ENCODE data around the gene SPOCK3.

Gene SPOCK3

DNA sequence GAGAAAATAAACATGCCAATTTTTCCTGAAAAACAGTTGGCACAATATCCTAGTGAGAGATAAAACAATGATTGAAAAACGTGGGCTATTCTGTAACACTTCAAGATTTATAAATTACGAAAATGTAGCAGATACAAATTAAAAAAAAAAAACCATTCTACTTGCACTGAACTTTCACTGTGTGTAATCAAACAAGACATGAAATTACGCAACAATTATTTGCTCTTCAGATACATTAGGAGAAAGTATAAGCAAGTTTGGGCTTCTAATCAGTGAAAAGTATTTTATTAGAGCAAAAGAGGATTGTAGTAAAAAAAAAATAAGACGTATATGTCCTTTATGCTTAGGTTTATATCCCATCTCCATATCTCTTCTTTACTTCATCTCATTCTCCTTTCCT, 320.4 kb downstream of the SPOCK3 start:
- Histone ChIP-seq H2AFZ (ENCODE audit: low read depth, low read length) (no peak overlapping the region), H3K79me2 (ENCODE audit: insufficient read depth, low read length) (no peaks in the 10 kb centered on the region), H3K27ac (ENCODE audit: low read length) (no peak overlapping the region), H3K4me2 (ENCODE audit: insufficient read depth, low read length) (no peak overlapping the region), H3K27me3 (ENCODE audit: insufficient read depth, low read length, poor library complexity) (no peaks in the 10 kb centered on the region), H4K20me1 (ENCODE audit: insufficient read depth, low read length) (no peaks in the 10 kb centered on the region), H3K9me3 (ENCODE audit: insufficient read depth, low read length, severe bottlenecking) (no peaks in the 10 kb centered on the region), H3K9ac (ENCODE audit: low read depth, low read length) (no peak overlapping the region), H3K36me3 (ENCODE audit: insufficient read depth, low read length) (no peaks in the 10 kb centered on the region), H3K4me3 (ENCODE audit: low read depth in 1 of 2, low read length in 2 of 2) (no peak overlapping the region; a peak in 1 of 4 replicates), H3K4me1 (ENCODE audit: insufficient read depth, low read length) (no peaks in the 10 kb centered on the region)
- DNase-seq (no peak), ATAC-seq (ENCODE audit: insufficient read depth, low read depth) (no peak)
- TF ChIP-seq EZH2 (IDR thresholded peaks at IDR 0.05; ENCODE audit: borderline replicate concordance, low read depth, low read length, severe bottlenecking): no peak
- TF ChIP-seq, protein P1, sequence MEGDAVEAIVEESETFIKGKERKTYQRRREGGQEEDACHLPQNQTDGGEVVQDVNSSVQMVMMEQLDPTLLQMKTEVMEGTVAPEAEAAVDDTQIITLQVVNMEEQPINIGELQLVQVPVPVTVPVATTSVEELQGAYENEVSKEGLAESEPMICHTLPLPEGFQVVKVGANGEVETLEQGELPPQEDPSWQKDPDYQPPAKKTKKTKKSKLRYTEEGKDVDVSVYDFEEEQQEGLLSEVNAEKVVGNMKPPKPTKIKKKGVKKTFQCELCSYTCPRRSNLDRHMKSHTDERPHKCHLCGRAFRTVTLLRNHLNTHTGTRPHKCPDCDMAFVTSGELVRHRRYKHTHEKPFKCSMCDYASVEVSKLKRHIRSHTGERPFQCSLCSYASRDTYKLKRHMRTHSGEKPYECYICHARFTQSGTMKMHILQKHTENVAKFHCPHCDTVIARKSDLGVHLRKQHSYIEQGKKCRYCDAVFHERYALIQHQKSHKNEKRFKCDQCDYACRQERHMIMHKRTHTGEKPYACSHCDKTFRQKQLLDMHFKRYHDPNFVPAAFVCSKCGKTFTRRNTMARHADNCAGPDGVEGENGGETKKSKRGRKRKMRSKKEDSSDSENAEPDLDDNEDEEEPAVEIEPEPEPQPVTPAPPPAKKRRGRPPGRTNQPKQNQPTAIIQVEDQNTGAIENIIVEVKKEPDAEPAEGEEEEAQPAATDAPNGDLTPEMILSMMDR (IDR thresholded peaks at IDR 0.05; ENCODE audit: borderline replicate concordance, extremely low read depth, low read length, poor library complexity, severe bottlenecking): no peak

GRCh38 chr4:166903408-166903807, 330.9 kb downstream of the SPOCK3 start:
- H3K79me2 ChIP-seq (ENCODE audit: insufficient read depth, low read length): no peaks in the 10 kb centered on the region
- ATAC-seq (ENCODE audit: insufficient read depth, low read depth) (no peak), DNase-seq (no peak)
- H3K9ac ChIP-seq (ENCODE audit: low read depth, low read length): no peak overlapping the region
- no peaks in the 10 kb centered on the region for H3K27me3 ChIP-seq (ENCODE audit: insufficient read depth, low read length, poor library complexity)
- no peak overlapping the region for H2AFZ ChIP-seq (ENCODE audit: low read depth, low read length)
- H3K4me1 ChIP-seq (ENCODE audit: insufficient read depth, low read length): no peaks in the 10 kb centered on the region
- H4K20me1 ChIP-seq (ENCODE audit: insufficient read depth, low read length): no peaks in the 10 kb centered on the region
- H3K4me2 ChIP-seq (ENCODE audit: insufficient read depth, low read length): no peak overlapping the region
- no peaks in the 10 kb centered on the region for H3K36me3 ChIP-seq (ENCODE audit: insufficient read depth, low read length)
- H3K9me3 ChIP-seq (ENCODE audit: insufficient read depth, low read length, severe bottlenecking): no peaks in the 10 kb centered on the region
- no peak for TF ChIP-seq EZH2 (IDR thresholded peaks at IDR 0.05; ENCODE audit: borderline replicate concordance, low read depth, low read length, severe bottlenecking)
- TF ChIP-seq, protein P1 (IDR thresholded peaks at IDR 0.05; ENCODE audit: borderline replicate concordance, extremely low read depth, low read length, poor library complexity, severe bottlenecking): no peak
- no peak overlapping the region for H3K4me3 ChIP-seq (ENCODE audit: low read depth in 1 of 2, low read length in 2 of 2)
- no peak overlapping the region for H3K27ac ChIP-seq (ENCODE audit: low read length)

DNA sequence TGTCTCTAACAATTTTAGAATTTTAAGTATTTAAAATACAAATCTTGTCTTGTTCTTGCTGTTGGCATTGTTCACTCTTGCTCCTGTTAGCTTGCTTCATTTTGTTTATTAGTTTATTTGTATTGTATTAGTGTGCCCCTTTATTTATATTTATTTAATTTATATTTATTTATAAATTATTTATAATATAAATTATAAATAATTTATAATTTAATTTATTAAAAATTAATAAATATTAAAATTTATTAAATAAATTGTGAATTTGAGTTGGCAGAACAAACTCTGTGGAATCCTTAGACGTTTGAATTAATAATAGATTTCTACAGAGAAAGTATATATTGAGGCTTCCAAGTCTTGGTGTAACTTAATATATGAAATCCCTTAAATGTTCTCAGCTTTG, 331.4 kb downstream of the SPOCK3 start:
- Histone ChIP-seq H3K27ac (ENCODE audit: low read length) (no peak overlapping the region), H3K4me2 (ENCODE audit: insufficient read depth, low read length) (no peak overlapping the region)
- ATAC-seq (ENCODE audit: insufficient read depth, low read depth): no peak

More for the DNA sequence above, 331.4 kb downstream of the SPOCK3 start:
- no peak overlapping the region for H3K4me3 ChIP-seq (ENCODE audit: low read depth in 1 of 2, low read length in 2 of 2)
- no peaks in the 10 kb centered on the region for H3K79me2 ChIP-seq (ENCODE audit: insufficient read depth, low read length)
- no peaks in the 10 kb centered on the region for H3K27me3 ChIP-seq (ENCODE audit: insufficient read depth, low read length, poor library complexity)
- H2AFZ ChIP-seq (ENCODE audit: low read depth, low read length): no peak overlapping the region
- H3K9ac ChIP-seq (ENCODE audit: low read depth, low read length): no peak overlapping the region
- no peaks in the 10 kb centered on the region for H4K20me1 ChIP-seq (ENCODE audit: insufficient read depth, low read length)
- TF ChIP-seq EZH2 (IDR thresholded peaks at IDR 0.05; ENCODE audit: borderline replicate concordance, low read depth, low read length, severe bottlenecking): no peak
- TF ChIP-seq, protein P1 (IDR thresholded peaks at IDR 0.05; ENCODE audit: borderline replicate concordance, extremely low read depth, low read length, poor library complexity, severe bottlenecking): no peak
- H3K36me3 ChIP-seq (ENCODE audit: insufficient read depth, low read length): no peaks in the 10 kb centered on the region
- no peak for DNase-seq
- H3K4me1 ChIP-seq (ENCODE audit: insufficient read depth, low read length): no peaks in the 10 kb centered on the region
- H3K9me3 ChIP-seq (ENCODE audit: insufficient read depth, low read length, severe bottlenecking): no peaks in the 10 kb centered on the region

All from DND-41 (cell line).